ENCODE measurements around the gene PLK2. TPM values are rescaled to one million over a fixed set of nuclear protein-coding genes. Genes with fewer than 3 reads are reported as not detected.

The PLK2 gene
- total RNA-seq, 4 donors from 2014 or later: 156 to 567 (median 328) TPM

DNA sequence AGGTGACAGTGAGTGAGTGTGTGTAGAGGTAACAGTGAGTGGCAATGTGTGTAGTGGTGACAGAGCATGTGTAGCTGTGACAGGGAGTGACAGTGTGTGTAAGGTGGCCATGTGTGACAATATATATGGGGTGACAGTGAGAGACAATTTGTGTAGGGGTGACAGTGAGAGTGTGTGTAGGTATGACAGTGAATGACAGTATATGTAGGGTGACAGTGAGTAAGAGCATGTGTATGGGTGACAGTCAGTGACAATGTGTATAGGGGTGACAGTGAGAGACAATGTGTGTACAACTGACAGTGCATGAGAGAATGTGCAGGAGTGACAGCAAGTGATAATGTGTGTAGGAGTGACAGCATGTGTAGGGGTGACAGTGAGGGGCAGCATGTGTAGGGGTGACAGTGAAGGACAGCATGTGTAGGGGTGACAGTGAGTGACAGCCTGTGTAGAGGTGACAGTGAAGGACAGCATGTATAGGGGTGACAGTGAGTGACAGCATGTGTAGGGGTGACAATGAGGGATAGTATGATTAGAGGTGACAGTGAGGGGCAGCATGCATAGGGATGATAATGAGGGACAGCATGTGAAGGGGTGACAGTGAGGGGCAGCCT, 21.3 kb upstream of the PLK2 start:
- Histone ChIP-seq H3K9me3 (no peaks in the 10 kb centered on the region), H3K4me3 (no peak overlapping the region), H3K36me3 (no peaks in the 10 kb centered on the region), H3K27me3 (peaks cover 3% of the 10 kb centered on the region), H3K4me1 (no peaks in the 10 kb centered on the region), H3K27ac (no peak overlapping the region)
- TF ChIP-seq POLR2A (IDR thresholded peaks at IDR 0.05) (no peak), POLR2AphosphoS5 (IDR thresholded peaks at IDR 0.05) (no peak), EP300 (IDR thresholded peaks at IDR 0.05) (no peak)
- TF ChIP-seq, protein P1, sequence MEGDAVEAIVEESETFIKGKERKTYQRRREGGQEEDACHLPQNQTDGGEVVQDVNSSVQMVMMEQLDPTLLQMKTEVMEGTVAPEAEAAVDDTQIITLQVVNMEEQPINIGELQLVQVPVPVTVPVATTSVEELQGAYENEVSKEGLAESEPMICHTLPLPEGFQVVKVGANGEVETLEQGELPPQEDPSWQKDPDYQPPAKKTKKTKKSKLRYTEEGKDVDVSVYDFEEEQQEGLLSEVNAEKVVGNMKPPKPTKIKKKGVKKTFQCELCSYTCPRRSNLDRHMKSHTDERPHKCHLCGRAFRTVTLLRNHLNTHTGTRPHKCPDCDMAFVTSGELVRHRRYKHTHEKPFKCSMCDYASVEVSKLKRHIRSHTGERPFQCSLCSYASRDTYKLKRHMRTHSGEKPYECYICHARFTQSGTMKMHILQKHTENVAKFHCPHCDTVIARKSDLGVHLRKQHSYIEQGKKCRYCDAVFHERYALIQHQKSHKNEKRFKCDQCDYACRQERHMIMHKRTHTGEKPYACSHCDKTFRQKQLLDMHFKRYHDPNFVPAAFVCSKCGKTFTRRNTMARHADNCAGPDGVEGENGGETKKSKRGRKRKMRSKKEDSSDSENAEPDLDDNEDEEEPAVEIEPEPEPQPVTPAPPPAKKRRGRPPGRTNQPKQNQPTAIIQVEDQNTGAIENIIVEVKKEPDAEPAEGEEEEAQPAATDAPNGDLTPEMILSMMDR (IDR thresholded peaks at IDR 0.05): no peak
- DNase-seq (ENCODE audit: low spot score in 2 of 2): no peak

- no peak for DNase-seq (ENCODE audit: low spot score in 2 of 2)
Measured at GRCh38 chr5:58477760-58478376, 18.0 kb upstream of the PLK2 start.

DNA sequence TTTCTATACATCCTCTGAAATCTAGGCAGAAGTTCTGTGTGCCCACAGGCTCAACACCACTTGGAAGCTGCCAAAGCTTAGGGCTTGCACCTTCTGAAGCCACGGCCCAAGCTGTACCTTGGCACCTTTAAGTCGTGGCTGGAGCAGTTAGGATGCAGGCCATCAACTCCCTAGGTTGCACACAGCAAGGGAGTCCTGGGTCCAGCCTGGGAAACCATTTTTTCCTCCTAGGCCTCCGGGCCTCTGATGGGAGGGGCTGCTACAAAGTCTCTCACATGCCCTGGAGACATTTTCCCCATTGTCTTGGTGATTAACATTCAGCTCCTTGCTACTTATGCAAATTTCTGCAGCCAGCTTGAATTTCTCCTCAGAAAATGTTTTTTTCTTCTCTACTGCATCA, 15.5 kb upstream of the PLK2 start:
- Histone ChIP-seq H3K4me1 (no peaks in the 10 kb centered on the region), H3K9me3 (no peaks in the 10 kb centered on the region), H3K4me3 (no peak overlapping the region), H3K27me3 (no peaks in the 10 kb centered on the region), H3K27ac (no peak overlapping the region), H3K36me3 (no peaks in the 10 kb centered on the region)
- WGBS: 91% methylated on average over 2 of the region's 3 CpGs
- no peak for DNase-seq (ENCODE audit: low spot score in 2 of 2)
- TF ChIP-seq EP300 (IDR thresholded peaks at IDR 0.05): no peak
- TF ChIP-seq, protein P1 (IDR thresholded peaks at IDR 0.05): no peak
- TF ChIP-seq POLR2AphosphoS5 (IDR thresholded peaks at IDR 0.05): no peak
- TF ChIP-seq POLR2A (IDR thresholded peaks at IDR 0.05): no peak

More at GRCh38 chr5:58477760-58478376, 18.0 kb upstream of the PLK2 start:
- Histone ChIP-seq H3K9me3 (no peaks in the 10 kb centered on the region), H3K27me3 (no peaks in the 10 kb centered on the region), H3K36me3 (no peaks in the 10 kb centered on the region), H3K4me1 (no peaks in the 10 kb centered on the region), H3K4me3 (no peak overlapping the region), H3K27ac (no peak overlapping the region)
- TF ChIP-seq, protein P1 (IDR thresholded peaks at IDR 0.05): no peak
- no peak for TF ChIP-seq POLR2A (IDR thresholded peaks at IDR 0.05)
- TF ChIP-seq POLR2AphosphoS5 (IDR thresholded peaks at IDR 0.05): no peak
- WGBS: 42% methylated on average over 1 of the region's 1 CpG

- Histone ChIP-seq H3K27ac (no peak overlapping the region), H3K9me3 (no peaks in the 10 kb centered on the region), H3K27me3 (no peaks in the 10 kb centered on the region), H3K4me3 (no peak overlapping the region), H3K4me1 (no peaks in the 10 kb centered on the region), H3K36me3 (no peaks in the 10 kb centered on the region)
- 78% methylated on average over 2 of the region's 2 CpGs for WGBS
- DNase-seq (ENCODE audit: low spot score in 2 of 2): no peak
- TF ChIP-seq EP300 (IDR thresholded peaks at IDR 0.05) (no peak), POLR2AphosphoS5 (IDR thresholded peaks at IDR 0.05) (no peak), POLR2A (IDR thresholded peaks at IDR 0.05) (no peak)
- TF ChIP-seq, protein P1 (IDR thresholded peaks at IDR 0.05): no peak
Measured at GRCh38 chr5:58469896-58470295, 10.0 kb upstream of the PLK2 start.

DNA sequence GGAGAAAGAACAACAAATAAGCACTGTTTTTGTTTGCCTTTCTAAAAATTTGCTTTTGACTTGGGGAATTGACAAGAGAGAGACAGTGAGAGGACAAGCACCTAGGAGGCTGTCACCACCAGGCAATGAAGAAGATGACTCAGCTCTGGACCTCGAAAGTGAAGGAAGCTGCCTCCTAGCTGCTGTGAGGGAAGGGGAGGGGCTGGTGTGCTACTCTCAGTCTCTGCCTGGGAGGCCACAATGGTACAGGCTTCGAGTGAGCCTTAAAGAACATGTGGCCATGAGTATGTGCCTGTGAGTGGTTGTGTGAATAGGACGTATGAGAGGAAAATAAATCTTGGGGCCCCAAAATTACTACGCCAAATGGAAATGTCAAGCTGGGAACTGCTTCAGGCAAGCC, 7.1 kb upstream of the PLK2 start:
- Histone ChIP-seq H3K27ac (no peak overlapping the region), H3K27me3 (no peaks in the 10 kb centered on the region), H3K4me3 (no peak overlapping the region), H3K9me3 (no peaks in the 10 kb centered on the region), H3K36me3 (no peaks in the 10 kb centered on the region), H3K4me1 (peaks cover 6% of the 10 kb centered on the region)
- TF ChIP-seq, protein P1 (IDR thresholded peaks at IDR 0.05): no peak
- TF ChIP-seq POLR2AphosphoS5 (IDR thresholded peaks at IDR 0.05) (no peak), EP300 (IDR thresholded peaks at IDR 0.05) (no peak)
- 43% methylated on average over 4 of the region's 4 CpGs for WGBS
- DNase-seq (ENCODE audit: low spot score in 2 of 2): no peak

Data from suprapubic skin (tissue), 4 donors.